ENCODE data around the gene GALE. TPM values are rescaled to one million over a fixed set of nuclear protein-coding genes. Genes with fewer than 3 reads are reported as not detected.

Gene GALE
- total and polyA plus RNA-seq, 2 of the 13 experiments (the other 11 are each of a cell fraction or from before 2014, with no cell fraction given) = 85.2 to 88.4 TPM

DNA sequence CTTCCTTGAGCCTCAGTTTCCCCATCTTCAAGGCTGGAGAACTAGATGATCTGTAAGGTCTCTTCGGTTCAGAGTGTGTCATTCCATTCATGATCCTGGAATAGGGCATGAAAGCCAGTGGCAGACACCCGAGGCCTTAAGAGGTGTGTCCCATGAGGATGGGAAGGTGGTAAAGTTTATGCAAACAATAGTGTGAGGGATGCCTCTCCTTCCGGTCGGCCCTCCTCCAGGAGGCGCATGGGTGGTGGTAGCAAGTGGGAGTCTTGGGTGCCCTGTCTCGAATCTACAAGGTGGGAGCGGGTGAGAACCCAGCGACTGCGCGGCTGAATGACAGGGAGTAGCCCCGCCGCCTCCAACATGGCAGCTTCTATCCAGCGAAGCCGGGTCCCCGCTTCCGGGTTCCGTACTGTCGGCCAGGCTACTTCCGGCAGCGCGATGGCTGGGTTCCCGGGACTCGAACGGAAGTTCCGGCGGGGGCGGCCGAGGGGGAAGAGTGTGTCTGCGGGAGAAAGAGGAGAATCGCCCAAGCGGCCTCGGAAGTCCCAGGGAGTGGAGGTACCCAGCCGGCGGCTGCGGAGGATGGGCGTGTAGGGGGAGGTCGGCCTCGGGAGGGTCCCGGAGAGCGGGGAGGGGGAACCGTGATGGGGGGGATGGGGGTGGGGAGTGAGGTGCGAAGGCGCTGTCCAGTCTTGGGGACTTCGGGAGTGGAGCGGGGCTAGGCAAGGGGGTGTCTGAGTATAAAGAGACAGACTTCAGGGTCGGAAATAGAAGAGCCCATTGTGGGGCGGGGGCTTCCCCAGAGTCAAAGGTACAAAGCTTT is 9.6 kb downstream of the GALE start, which contains the start of gene LYPLA2 (continued):
- TF ChIP-seq ZFP36L2 (CRISPR knock-in tag; IDR thresholded peaks at IDR 0.05) (no peak), ZSCAN25 (CRISPR knock-in tag; IDR thresholded peaks at IDR 0.05) (no peak), YY1 (IDR thresholded peaks at IDR 0.05; ENCODE audit: insufficient read depth, insufficient replicate concordance, low read depth, low read length) (peak; percentile 98), NR3C1 (CRISPR knock-in tag; IDR thresholded peaks at IDR 0.05) (no peak), POLR2G (IDR thresholded peaks at IDR 0.05; ENCODE audit: low read depth, low read length) (peak; percentile 83), ZKSCAN5 (CRISPR knock-in tag; IDR thresholded peaks at IDR 0.05) (no peak), PHF20 (CRISPR knock-in tag; IDR thresholded peaks at IDR 0.05) (peak; percentile 85), AGO2 (optimal IDR thresholded peaks at IDR 0.05; ENCODE audit: low read depth, low read length) (peak; percentile 90), HOXA3 (CRISPR knock-in tag; IDR thresholded peaks at IDR 0.05) (peak; percentile 86), ZNF333 (CRISPR knock-in tag; IDR thresholded peaks at IDR 0.05; ENCODE audit: borderline replicate concordance) (no peak), TCF12 (IDR thresholded peaks at IDR 0.05) (no peak), TCF12 (CRISPR knock-in tag; IDR thresholded peaks at IDR 0.05) (no peak), TCF7L2 (IDR thresholded peaks at IDR 0.05; ENCODE audit: low read depth, low read length) (no peak), ZZZ3 (CRISPR knock-in tag; IDR thresholded peaks at IDR 0.05; ENCODE audit: borderline replicate concordance) (no peak), ZNF557 (CRISPR knock-in tag; IDR thresholded peaks at IDR 0.05) (no peak), ARNT2 (CRISPR knock-in tag; IDR thresholded peaks at IDR 0.05; ENCODE audit: low read depth) (no peak), ZNF44 (CRISPR knock-in tag; IDR thresholded peaks at IDR 0.05) (no peak), ZNF367 (CRISPR knock-in tag; IDR thresholded peaks at IDR 0.05; ENCODE audit: borderline replicate concordance) (no peak), PAX8 (CRISPR knock-in tag; IDR thresholded peaks at IDR 0.05; ENCODE audit: borderline replicate concordance) (no peak), XRCC5 (optimal IDR thresholded peaks at IDR 0.05; ENCODE audit: low read length) (peak; percentile 20), FOXC1 (CRISPR knock-in tag; IDR thresholded peaks at IDR 0.05; ENCODE audit: borderline replicate concordance) (peak; percentile 43; the same call in 1 of the 2 replicates), POLR2A (IDR thresholded peaks at IDR 0.05; ENCODE audit: insufficient read depth in 1 of 2, low read depth in 2 of 2, low read length in 2 of 2) (peak in 1 of 2 experiments; percentile 47; a peak in 1 of 4 replicates), U2AF1 (optimal IDR thresholded peaks at IDR 0.05; ENCODE audit: low read depth, low read length) (peak; percentile 72), SIN3B (IDR thresholded peaks at IDR 0.05; ENCODE audit: low read length) (no peak), MZF1 (CRISPR knock-in tag; IDR thresholded peaks at IDR 0.05; ENCODE audit: borderline replicate concordance) (no peak)
- TF ChIP-seq, protein P1, sequence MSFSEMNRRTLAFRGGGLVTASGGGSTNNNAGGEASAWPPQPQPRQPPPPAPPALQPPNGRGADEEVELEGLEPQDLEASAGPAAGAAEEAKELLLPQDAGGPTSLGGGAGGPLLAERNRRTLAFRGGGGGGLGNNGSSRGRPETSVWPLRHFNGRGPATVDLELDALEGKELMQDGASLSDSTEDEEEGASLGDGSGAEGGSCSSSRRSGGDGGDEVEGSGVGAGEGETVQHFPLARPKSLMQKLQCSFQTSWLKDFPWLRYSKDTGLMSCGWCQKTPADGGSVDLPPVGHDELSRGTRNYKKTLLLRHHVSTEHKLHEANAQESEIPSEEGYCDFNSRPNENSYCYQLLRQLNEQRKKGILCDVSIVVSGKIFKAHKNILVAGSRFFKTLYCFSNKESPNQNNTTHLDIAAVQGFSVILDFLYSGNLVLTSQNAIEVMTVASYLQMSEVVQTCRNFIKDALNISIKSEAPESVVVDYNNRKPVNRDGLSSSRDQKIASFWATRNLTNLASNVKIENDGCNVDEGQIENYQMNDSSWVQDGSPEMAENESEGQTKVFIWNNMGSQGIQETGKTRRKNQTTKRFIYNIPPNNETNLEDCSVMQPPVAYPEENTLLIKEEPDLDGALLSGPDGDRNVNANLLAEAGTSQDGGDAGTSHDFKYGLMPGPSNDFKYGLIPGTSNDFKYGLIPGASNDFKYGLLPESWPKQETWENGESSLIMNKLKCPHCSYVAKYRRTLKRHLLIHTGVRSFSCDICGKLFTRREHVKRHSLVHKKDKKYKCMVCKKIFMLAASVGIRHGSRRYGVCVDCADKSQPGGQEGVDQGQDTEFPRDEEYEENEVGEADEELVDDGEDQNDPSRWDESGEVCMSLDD (CRISPR knock-in tag; IDR thresholded peaks at IDR 0.05; ENCODE audit: borderline replicate concordance) = no peak
- TF ChIP-seq, protein P2, sequence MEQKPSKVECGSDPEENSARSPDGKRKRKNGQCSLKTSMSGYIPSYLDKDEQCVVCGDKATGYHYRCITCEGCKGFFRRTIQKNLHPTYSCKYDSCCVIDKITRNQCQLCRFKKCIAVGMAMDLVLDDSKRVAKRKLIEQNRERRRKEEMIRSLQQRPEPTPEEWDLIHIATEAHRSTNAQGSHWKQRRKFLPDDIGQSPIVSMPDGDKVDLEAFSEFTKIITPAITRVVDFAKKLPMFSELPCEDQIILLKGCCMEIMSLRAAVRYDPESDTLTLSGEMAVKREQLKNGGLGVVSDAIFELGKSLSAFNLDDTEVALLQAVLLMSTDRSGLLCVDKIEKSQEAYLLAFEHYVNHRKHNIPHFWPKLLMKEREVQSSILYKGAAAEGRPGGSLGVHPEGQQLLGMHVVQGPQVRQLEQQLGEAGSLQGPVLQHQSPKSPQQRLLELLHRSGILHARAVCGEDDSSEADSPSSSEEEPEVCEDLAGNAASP (CRISPR knock-in tag; IDR thresholded peaks at IDR 0.05; ENCODE audit: borderline replicate concordance) = no peak
- TF ChIP-seq, protein P3, sequence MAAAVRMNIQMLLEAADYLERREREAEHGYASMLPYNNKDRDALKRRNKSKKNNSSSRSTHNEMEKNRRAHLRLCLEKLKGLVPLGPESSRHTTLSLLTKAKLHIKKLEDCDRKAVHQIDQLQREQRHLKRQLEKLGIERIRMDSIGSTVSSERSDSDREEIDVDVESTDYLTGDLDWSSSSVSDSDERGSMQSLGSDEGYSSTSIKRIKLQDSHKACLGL (CRISPR knock-in tag; IDR thresholded peaks at IDR 0.05) = no peak
